Uterus (tissue), 4 donors: ENCODE results near the gene CRNKL1. TPM values are rescaled to one million over a fixed set of nuclear protein-coding genes. Genes with fewer than 3 reads are reported as not detected.

Experiments used
- DNase-seq, 2 donors: peaks; one replicate each; pipeline ENCODE4 v3.0.0-alpha.2; 2019 to 2020
- H3K27ac ChIP-seq, 2 donors: fragments of 200-600 bp; sonication (generic); 1 replicate in 1 of 2; 2 replicates in 1 of 2; pipeline ENCODE4 v1.5.1; 2016 to 2018
- H3K27me3 ChIP-seq, 2 donors: fragments of 200-600 bp; sonication (generic); one replicate each; pipeline ENCODE4 v1.5.1; 2018 to 2019; ENCODE audit warnings: control low read depth in 1 of 2
- H3K36me3 ChIP-seq, 2 donors: fragments of 200-600 bp; sonication (generic); one replicate each; pipeline ENCODE4 v1.5.1; 2019; ENCODE audit warnings: control low read depth in 1 of 2
- H3K4me1 ChIP-seq, 2 donors: fragments of 200-600 bp; sonication (generic); one replicate each; pipeline ENCODE4 v1.5.1; 2018 to 2019; ENCODE audit warnings: control low read depth in 1 of 2
- H3K4me3 ChIP-seq, 2 donors: fragments of 200-600 bp; sonication (generic); 1 replicate in 1 of 2; 2 replicates in 1 of 2; pipeline ENCODE4 v1.5.1; 2018 to 2019; ENCODE audit warnings: mild to moderate bottlenecking in 1 of 2
- H3K9me3 ChIP-seq, 2 donors: fragments of 200-600 bp; sonication (generic); one replicate each; pipeline ENCODE4 v1.5.1; 2019; ENCODE audit warnings: control low read depth in 1 of 2
- POLR2A ChIP-seq, 2 donors: fragments of 450-650 bp; IDR thresholded peaks; one replicate each; pipeline ENCODE4 v1.6.1; 2016; ENCODE audit warnings: antibody characterized with exemption in 2 of 2, mild to moderate bottlenecking in 1 of 2, moderate library complexity in 1 of 2
- intact Hi-C: fragments of 100-400 bp; cut with DNase I; formaldehyde crosslinking; loops from one replicate; pipeline ENCODE4 v1.15.1; 2023; ENCODE audit warnings: low total_unique reads
- total RNA-seq, 4 donors: library from RNA; depleted of rRNA in 3 of 4; stranded (reverse); fragments of >200 nt in 3 of 4; gene quantifications; one replicate each; pipeline versions ENCODE4 v1.1.0 to v1.2.4, GENCODE V29; 2014 to 2023
- TF ChIP-seq, protein P1 (sequence below), 4 experiments: fragments of 200-600 bp in 2 of 4; fragments of 450-650 bp in 2 of 4; sonication (generic) in 2 of 4; IDR thresholded peaks; one replicate each; pipeline ENCODE4 v1.5.1; 2016 to 2019; ENCODE audit warnings: antibody characterized with exemption in 4 of 4, mild to moderate bottlenecking in 2 of 4, moderate library complexity in 1 of 4
- donor health status: DM: yes; HTN: yes; CAD: no.

CRNKL1 gene
- total RNA-seq, 4 donors from 2014 or later = 21.8 to 58.4 (median 38.4) TPM

DNA sequence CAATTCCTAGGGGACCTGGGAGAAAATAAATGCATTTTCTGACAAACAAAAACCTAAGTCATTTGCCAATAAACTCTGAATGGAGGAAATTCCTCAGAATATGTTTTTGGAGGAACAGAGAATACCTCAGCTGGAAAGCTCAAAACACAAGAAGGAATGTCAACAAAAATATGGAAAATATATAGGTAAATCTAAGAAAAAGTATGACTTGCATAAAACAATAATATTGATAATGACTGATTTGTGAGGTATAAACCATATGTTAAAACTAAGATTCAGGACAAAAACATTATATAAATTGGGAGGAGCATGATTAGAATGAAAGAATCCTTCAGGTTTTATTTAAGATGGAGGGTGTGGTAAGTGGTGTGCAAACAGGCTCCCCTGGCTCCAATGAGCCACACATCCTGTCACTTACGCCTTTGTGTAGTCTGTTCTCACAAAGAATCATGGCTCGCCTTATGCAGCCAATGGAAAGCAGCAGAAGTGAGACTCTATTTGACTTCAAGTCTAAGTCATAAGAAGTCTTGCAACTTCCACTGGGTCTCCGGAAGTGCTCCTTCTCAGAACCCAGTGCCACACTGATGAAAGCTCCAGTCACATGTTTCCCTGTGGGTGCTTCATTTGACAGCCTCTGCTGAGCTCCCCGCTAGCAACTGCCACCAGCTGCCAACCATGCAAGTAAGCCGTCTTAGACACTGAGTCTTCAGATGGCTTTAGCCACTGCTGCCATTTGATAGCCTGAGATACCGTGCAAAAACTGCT, 8.2 kb upstream of the CRNKL1 start:
- TF ChIP-seq, protein P1, sequence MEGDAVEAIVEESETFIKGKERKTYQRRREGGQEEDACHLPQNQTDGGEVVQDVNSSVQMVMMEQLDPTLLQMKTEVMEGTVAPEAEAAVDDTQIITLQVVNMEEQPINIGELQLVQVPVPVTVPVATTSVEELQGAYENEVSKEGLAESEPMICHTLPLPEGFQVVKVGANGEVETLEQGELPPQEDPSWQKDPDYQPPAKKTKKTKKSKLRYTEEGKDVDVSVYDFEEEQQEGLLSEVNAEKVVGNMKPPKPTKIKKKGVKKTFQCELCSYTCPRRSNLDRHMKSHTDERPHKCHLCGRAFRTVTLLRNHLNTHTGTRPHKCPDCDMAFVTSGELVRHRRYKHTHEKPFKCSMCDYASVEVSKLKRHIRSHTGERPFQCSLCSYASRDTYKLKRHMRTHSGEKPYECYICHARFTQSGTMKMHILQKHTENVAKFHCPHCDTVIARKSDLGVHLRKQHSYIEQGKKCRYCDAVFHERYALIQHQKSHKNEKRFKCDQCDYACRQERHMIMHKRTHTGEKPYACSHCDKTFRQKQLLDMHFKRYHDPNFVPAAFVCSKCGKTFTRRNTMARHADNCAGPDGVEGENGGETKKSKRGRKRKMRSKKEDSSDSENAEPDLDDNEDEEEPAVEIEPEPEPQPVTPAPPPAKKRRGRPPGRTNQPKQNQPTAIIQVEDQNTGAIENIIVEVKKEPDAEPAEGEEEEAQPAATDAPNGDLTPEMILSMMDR (IDR thresholded peaks at IDR 0.05) = no peak
- no peak for TF ChIP-seq POLR2A (IDR thresholded peaks at IDR 0.05)
- no peak overlapping the region for H3K4me3 ChIP-seq
- DNase-seq = no peak

DNA sequence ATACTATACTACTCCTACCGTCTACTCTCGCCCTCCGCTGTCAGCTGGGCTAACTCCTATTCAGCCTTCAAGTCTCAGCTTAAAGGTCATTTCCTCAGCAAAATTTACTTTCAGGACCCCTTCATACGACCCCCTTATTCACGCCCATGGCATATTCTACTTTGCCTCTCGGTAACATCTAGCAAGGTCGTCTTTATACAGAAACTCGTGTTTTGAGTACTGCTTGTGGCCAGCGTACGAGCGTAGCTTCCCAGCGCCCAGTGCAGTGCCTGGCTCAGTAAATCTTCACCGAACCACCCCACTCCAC, 546 bp downstream of the CRNKL1 start:
- peak overlapping the region; percentile 82 to 84 for H3K27ac ChIP-seq
- no peaks in the 10 kb centered on the region for H3K27me3 ChIP-seq
- no peak for DNase-seq
- intact Hi-C loops = no loop called here
- H3K36me3 ChIP-seq = no peaks in the 10 kb centered on the region
- H3K9me3 ChIP-seq = no peaks in the 10 kb centered on the region
- peak overlapping the region; percentile 81 to 95 for H3K4me3 ChIP-seq
- peaks cover 0 to 9% of the 10 kb centered on the region in 2 donors for H3K4me1 ChIP-seq
- TF ChIP-seq, protein P1 (IDR thresholded peaks at IDR 0.05) = no peak
- TF ChIP-seq POLR2A (IDR thresholded peaks at IDR 0.05) = no peak

More for the DNA sequence above, 8.2 kb upstream of the CRNKL1 start:
- Histone ChIP-seq H3K27ac (no peak overlapping the region), H3K4me1 (no peaks in the 10 kb centered on the region), H3K36me3 (no peaks in the 10 kb centered on the region), H3K27me3 (no peaks in the 10 kb centered on the region), H3K9me3 (no peaks in the 10 kb centered on the region)
- intact Hi-C loops = no loop called here

DNA sequence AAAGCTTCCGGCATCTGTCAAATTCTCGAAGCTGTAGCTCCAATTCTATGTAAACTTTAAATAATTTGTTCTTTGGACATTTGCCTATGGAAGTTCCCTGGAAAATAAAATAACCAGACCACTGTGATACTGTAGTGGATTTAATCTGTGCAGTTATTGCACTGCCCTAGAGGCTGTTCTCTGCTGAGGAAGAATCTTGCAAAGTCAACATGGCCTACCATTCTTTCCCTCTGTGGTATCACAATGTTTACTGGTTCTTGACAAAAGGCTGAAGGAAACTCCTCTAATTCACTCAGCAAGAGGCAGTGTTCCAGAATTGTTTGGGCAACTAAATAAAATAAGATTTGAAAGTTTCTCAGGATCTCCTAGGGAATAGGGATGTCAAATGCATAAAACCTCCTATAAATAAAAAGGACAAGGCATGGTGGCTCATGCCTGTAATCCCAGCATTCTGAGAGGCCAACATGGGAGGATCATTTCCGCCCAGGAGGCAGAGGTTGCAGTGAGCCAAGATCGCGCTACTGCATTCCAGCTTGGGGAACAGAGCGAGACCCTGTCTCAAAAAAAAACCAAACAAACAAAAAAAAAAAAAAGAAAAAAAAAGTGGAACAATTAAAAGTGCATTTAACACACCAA, 12.4 kb downstream of the CRNKL1 start:
- DNase-seq = no peak
- no peak overlapping the region for H3K4me3 ChIP-seq
- H3K9me3 ChIP-seq = no peaks in the 10 kb centered on the region
- intact Hi-C loops = no loop called here
- H3K27me3 ChIP-seq = no peaks in the 10 kb centered on the region
- H3K4me1 ChIP-seq = no peaks in the 10 kb centered on the region
- H3K27ac ChIP-seq = no peak overlapping the region
- H3K36me3 ChIP-seq = no peaks in the 10 kb centered on the region
- no peak for TF ChIP-seq POLR2A (IDR thresholded peaks at IDR 0.05)
- TF ChIP-seq, protein P1 (IDR thresholded peaks at IDR 0.05) = no peak

DNA sequence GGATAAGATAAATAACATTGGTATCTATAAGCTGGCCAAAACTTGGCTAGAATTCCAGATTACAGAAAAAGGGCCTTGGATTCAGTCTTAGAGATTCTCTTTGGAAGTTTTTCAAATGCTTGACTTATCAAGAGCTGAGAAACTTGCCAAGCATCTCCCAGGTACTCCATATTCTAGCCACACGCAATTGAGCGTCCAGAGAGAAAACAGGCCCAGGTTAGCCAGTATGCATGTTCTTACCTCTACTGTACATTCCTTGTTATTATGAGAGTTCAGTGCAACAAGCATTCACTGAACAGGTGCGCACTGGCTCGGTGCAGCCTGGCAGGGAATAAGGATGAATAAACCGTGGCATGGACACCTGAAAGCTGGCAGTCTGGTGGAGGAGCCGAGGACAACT, 13.7 kb downstream of the CRNKL1 start:
- TF ChIP-seq, protein P1 (IDR thresholded peaks at IDR 0.05) = no peak
- TF ChIP-seq POLR2A (IDR thresholded peaks at IDR 0.05) = no peak
- Histone ChIP-seq H3K4me1 (no peaks in the 10 kb centered on the region), H3K27me3 (no peaks in the 10 kb centered on the region), H3K9me3 (no peaks in the 10 kb centered on the region), H3K36me3 (no peaks in the 10 kb centered on the region), H3K4me3 (no peak overlapping the region), H3K27ac (peak overlapping the region in 1 of 2 donors; percentile 18)
- intact Hi-C loops = no loop called here
- DNase-seq = no peak

DNA sequence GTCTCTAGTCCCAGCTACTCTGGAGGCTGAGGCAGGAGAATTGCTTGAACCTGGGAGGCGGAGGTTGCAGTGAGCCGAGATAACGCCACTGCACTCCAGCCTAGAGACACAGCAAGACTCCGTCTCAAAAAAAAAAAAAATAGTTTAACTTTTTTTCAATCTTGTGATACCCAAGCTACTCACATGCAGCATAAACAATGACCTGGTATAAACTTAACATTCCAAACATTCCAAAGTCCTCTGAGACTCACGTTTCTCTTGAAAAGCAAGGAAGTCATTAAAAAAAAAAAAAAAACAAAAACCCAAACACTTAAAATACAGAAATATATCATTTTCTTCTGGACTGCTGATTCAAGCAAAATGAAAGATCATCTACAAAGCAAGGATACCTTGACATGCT, 14.3 kb downstream of the CRNKL1 start:
- Histone ChIP-seq H3K27me3 (no peaks in the 10 kb centered on the region), H3K27ac (peak overlapping the region; percentile 35 to 76), H3K4me3 (no peak overlapping the region), H3K36me3 (no peaks in the 10 kb centered on the region), H3K4me1 (no peaks in the 10 kb centered on the region), H3K9me3 (no peaks in the 10 kb centered on the region)
- TF ChIP-seq, protein P1 (IDR thresholded peaks at IDR 0.05) = no peak
- no peak for TF ChIP-seq POLR2A (IDR thresholded peaks at IDR 0.05)
- no peak for DNase-seq
- intact Hi-C loops = no loop called here
